GM13977 (cell line): Measurements from ENCODE around the gene KCNJ10.
A peak's percentile ranks its signal among the peaks of the same experiment; 100 is the strongest.

Experiments used
- DNase-seq: peaks from one replicate; pipeline ENCODE4 v3.0.0; 2012; ENCODE audit warnings: low spot score
- in situ Hi-C: fragments of 300-500 bp; cut with MboI; formaldehyde crosslinking; loops from one replicate; pipeline ENCODE4 v1.12.0; 2022; ENCODE audit warnings: low sequenced_read_pairs, low pct_unique_long_range_greater_than_20kb, mixed read lengths, inconsistent platforms; ENCODE audit not compliant: unreplicated experiment
- TF ChIP-seq, protein P1 (sequence below): IDR thresholded peaks from 2 replicates; pipeline ENCODE4 v1.5.1; 2012; ENCODE audit warnings: mild to moderate bottlenecking, control low read depth; ENCODE audit not compliant: insufficient read depth; ENCODE audit errors: extremely low read depth, missing control alignments

KCNJ10 gene

GRCh38 chr1:160090760-160091159 lies 20.8 kb upstream of the KCNJ10 start:
- in situ Hi-C loops: no loop called here
- no peak for DNase-seq
- TF ChIP-seq, protein P1, sequence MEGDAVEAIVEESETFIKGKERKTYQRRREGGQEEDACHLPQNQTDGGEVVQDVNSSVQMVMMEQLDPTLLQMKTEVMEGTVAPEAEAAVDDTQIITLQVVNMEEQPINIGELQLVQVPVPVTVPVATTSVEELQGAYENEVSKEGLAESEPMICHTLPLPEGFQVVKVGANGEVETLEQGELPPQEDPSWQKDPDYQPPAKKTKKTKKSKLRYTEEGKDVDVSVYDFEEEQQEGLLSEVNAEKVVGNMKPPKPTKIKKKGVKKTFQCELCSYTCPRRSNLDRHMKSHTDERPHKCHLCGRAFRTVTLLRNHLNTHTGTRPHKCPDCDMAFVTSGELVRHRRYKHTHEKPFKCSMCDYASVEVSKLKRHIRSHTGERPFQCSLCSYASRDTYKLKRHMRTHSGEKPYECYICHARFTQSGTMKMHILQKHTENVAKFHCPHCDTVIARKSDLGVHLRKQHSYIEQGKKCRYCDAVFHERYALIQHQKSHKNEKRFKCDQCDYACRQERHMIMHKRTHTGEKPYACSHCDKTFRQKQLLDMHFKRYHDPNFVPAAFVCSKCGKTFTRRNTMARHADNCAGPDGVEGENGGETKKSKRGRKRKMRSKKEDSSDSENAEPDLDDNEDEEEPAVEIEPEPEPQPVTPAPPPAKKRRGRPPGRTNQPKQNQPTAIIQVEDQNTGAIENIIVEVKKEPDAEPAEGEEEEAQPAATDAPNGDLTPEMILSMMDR: no peak

- TF ChIP-seq, protein P1: no peak
- in situ Hi-C loops: no loop called here
Observed at GRCh38 chr1:160089883-160090282, 19.9 kb upstream of the KCNJ10 start.

DNA sequence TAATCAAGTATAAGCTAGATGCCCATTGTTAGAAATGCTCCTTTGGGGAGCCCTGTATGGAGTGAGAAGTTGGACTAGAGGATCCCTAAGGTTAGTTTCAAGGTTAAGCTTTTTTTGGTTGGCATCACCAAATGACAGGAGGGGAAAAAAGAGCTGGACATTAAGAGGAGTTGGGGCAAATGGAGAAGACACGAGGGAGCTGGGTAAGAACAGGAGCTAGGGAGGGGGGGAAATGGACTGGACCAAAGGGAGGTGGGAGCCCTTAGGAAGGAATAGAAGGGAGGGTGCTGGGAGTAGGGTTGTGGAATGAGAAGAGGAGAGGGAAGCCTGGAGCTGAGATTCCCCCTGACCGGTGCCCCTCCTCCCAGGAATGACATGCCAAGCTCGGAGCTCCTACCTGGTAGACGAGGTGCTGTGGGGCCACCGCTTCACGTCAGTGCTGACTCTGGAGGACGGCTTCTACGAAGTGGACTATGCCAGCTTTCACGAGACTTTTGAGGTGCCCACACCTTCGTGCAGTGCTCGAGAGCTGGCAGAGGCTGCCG lies 17.2 kb upstream of the KCNJ10 start:
- TF ChIP-seq, protein P1: no peak
- in situ Hi-C loops: no loop called here
- DNase-seq: no peak

More at GRCh38 chr1:160089883-160090282, 19.9 kb upstream of the KCNJ10 start:
- no peak for DNase-seq

- DNase-seq: no peak
- in situ Hi-C loops: no loop called here
- TF ChIP-seq, protein P1: no peak
Observed at GRCh38 chr1:160086456-160086892, 16.5 kb upstream of the KCNJ10 start.

- in situ Hi-C loops: no loop called here
- peak; percentile 93 for DNase-seq
- TF ChIP-seq, protein P1: peak; percentile 84
Observed at GRCh38 chr1:160085686-160086455, 15.9 kb upstream of the KCNJ10 start.

- in situ Hi-C loops: loop anchor here (5.0 kb wide), 1 partner anchor 38 kb away; no protein-coding TSS in a partner anchor
- TF ChIP-seq, protein P1: no peak
Observed at GRCh38 chr1:160084771-160085321, 14.9 kb upstream of the KCNJ10 start.

More at GRCh38 chr1:160084771-160085321, 14.9 kb upstream of the KCNJ10 start:
- no peak for DNase-seq
